GM12864 (cell line): ENCODE data around the gene SPTSSA.

Experiments
- DNase-seq: peaks from one replicate; pipeline ENCODE4 v3.0.0-alpha.2; 2011; ENCODE audit warnings: low read depth
- H3K4me3 ChIP-seq: 2 replicates; pipeline ENCODE4 v1.5.1; 2011; ENCODE audit warnings: mild to moderate bottlenecking, low read depth, low read length, control low read depth
- TF ChIP-seq, protein P1 (sequence below): IDR thresholded peaks from 2 replicates; pipeline ENCODE4 v1.5.1; 2011; ENCODE audit warnings: low read depth, mild to moderate bottlenecking, moderate library complexity, low read length, control low read depth, inconsistent platforms; ENCODE audit errors: missing control alignments

Gene SPTSSA

DNA sequence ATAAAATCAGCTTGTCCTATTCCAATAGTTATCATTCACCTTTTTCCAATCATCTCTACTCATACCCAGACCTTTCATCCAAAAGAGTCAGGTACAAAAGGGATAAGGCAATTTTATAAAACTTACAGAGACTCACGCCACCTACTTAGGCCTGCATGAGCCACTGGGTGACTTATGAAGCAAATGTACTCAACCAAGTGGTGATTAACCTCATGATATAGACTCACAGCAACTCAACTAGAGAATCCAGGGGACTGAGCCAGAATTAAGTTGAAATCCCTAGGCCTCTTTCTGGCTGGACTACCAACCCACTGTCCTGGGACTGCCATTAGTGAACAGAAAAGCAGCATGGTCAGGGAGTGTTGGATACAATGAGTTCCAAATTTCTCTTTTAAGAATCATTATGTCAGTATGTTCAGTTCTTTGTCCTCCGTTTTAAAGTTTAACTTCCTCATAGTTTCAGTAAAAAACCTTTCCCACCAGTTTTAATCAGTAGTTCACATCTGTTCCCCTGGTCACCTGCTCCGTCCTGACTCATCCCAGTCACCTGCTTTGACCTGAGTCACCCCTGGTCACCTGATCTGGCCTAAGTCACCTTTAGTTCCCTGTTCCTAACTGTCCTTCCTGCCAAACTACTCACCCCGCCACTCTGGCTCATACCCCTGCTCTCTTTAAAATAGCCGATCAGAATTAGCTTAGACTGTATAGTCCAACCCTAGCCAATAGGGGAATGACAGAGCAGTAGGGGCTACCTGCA is 36.8 kb downstream of the SPTSSA start:
- TF ChIP-seq, protein P1, sequence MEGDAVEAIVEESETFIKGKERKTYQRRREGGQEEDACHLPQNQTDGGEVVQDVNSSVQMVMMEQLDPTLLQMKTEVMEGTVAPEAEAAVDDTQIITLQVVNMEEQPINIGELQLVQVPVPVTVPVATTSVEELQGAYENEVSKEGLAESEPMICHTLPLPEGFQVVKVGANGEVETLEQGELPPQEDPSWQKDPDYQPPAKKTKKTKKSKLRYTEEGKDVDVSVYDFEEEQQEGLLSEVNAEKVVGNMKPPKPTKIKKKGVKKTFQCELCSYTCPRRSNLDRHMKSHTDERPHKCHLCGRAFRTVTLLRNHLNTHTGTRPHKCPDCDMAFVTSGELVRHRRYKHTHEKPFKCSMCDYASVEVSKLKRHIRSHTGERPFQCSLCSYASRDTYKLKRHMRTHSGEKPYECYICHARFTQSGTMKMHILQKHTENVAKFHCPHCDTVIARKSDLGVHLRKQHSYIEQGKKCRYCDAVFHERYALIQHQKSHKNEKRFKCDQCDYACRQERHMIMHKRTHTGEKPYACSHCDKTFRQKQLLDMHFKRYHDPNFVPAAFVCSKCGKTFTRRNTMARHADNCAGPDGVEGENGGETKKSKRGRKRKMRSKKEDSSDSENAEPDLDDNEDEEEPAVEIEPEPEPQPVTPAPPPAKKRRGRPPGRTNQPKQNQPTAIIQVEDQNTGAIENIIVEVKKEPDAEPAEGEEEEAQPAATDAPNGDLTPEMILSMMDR: no peak
- DNase-seq: no peak
- no peak overlapping the region for H3K4me3 ChIP-seq

DNA sequence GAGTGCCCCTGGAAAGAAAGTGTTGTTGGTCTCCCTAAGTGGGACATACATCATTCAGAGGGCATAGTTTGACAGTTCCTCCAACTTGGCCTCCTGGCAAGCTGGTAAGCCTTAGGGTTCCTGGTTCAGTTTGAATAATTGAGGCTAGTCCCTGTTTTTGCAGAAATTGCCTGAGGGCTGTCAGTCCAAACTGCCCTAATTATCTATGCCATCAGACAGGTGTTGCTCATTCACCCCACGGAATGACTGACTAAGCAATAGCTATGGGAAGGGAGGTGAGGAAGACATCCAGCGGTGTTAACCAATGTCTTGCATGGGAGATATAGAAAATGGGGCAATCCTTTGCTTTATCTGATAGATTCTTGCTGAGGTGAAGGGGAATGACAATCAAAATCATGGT is 37.6 kb downstream of the SPTSSA start:
- no peak for DNase-seq

DNA sequence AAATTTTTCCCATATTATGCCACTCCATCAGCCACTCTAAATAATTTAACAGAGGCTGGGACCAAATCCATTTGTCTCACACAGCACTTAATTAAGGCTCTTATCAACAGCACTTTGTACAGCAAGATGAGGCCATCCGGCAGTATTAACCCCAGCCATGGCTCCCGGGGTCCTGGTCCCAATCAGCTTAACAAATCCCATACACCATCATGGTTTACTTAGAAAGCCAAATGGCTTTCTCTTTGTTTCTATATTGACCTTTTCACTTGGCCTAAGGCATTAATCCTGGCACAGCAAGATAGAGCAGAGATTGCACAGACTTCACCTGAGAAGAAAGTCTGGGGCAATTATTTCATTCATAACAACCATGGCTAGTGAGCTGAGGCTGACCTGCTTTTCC is 38.6 kb downstream of the SPTSSA start:
- H3K4me3 ChIP-seq: no peak overlapping the region
- TF ChIP-seq, protein P1: no peak
- DNase-seq: no peak

More for the DNA sequence above, 37.6 kb downstream of the SPTSSA start:
- TF ChIP-seq, protein P1: no peak
- H3K4me3 ChIP-seq: no peak overlapping the region

DNA sequence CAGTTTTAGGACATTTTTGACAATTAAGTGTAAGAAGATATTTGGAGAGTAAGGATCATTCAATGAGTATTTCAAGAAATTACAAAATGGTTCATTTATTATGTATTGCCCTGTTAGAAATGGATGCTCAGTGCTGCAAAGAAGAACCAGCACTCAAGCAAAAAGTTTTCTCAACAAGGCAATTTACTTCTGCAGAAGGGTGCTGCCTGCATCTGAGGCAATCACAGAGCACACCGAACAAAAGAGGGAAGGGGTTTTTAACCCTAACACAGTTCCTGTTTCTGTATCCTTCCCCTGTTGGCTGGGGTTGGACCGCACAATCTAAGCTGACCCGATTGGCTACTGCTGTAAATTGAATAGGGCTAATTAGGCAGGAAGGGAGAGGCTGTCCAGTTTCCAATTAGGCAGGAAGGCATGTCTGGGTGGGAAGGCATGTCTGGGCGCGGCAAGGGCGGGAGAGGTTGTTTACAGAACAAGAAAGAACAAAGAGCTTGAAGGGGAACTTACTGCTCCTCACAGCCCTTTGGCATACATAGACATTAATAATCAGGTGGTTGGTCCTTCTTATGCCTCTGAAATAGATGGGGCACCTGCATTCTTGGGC is 41.4 kb downstream of the SPTSSA start:
- TF ChIP-seq, protein P1: no peak
- H3K4me3 ChIP-seq: no peak overlapping the region
- DNase-seq: no peak

DNA sequence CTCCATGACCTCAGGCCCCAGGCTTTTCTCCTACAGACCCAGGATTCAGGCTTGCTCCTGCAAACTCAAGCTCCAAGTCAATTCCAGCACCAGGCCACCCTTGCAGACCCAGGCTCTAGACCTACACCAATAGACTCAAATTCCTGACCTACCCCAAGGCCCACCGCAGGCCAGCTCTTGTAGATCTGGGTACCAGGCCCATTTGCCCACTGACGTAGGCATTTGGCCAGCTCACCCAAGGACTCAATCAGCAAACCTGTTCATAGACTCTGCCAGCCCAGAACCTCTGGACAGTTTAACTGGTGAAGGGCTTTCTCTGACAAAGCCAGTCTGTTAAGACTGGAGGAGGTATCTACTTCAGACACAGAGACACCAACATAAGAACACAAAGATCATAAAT is 52.3 kb downstream of the SPTSSA start:
- no peak for DNase-seq
- TF ChIP-seq, protein P1: no peak
- no peak overlapping the region for H3K4me3 ChIP-seq

DNA sequence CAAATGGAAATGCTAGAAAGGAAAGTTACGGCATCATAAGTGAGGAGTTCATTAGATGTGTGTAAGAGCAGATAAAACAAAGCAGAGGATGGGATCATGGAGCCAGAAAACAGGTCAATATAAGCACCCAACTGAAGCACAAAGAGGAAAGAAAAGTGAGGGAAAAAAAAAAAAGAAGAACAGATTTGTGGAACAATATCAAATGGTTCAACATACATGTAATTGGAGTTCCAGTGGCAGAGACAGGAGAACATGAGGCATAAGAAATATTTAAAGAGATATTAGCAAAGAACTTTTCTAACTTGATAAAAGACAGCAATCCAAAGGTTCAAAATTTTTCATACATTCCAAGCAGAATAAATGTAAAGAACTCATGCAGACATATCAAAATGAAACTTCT is 54.1 kb downstream of the SPTSSA start:
- DNase-seq: no peak
- no peak overlapping the region for H3K4me3 ChIP-seq
- TF ChIP-seq, protein P1: no peak

DNA sequence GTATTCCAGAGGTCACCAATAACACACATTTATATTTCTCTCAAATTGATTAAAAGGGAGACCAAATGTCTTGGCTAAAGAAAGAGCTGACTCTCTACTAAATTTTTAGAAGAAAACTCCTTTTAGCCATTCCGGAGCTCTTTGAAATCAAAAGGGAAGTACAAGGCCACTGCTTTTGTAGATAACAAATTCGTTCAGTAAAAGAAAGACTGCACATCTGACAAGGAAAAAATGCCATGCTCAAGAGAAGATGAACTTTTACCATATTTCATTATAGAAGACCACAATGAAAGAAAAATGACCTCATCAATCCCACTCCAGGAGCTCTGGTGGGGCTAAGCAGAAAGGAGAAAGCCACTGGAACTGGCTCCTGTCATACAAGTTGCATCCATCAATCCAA is 57.6 kb downstream of the SPTSSA start:
- TF ChIP-seq, protein P1: no peak
- no peak overlapping the region for H3K4me3 ChIP-seq
- DNase-seq: no peak
